HCT116 (cell line): ENCODE measurements around the gene TSSK6.

Experiments
- EZH2 ChIP-seq: fragments of 200-600 bp; sonication (generic); IDR thresholded peaks from 2 replicates; pipeline ENCODE4 v1.6.1; 2017; ENCODE audit warnings: antibody characterized with exemption, mixed run types
- POLR2A ChIP-seq: IDR thresholded peaks from 2 replicates; pipeline ENCODE4 v1.7.0; 2011; ENCODE audit warnings: borderline replicate concordance; ENCODE audit not compliant: insufficient read depth, insufficient read length; ENCODE audit errors: extremely low read depth
- POLR2AphosphoS5 ChIP-seq: IDR thresholded peaks from 2 replicates; pipeline ENCODE4 v1.6.1; 2011; ENCODE audit warnings: mild to moderate bottlenecking, low read depth, low read length, moderate library complexity
- REST ChIP-seq: IDR thresholded peaks from 2 replicates; pipeline ENCODE4 v1.6.1; 2012; ENCODE audit warnings: low read depth
- SP1 ChIP-seq: IDR thresholded peaks from 2 replicates; pipeline ENCODE4 v1.6.1; 2012; ENCODE audit warnings: low read depth
- SRF ChIP-seq: IDR thresholded peaks from 2 replicates; pipeline ENCODE4 v1.6.1; 2012; ENCODE audit warnings: low read depth
- ZNF274 ChIP-seq: fragments of 200-500 bp; sonication (Bioruptor generic); IDR thresholded peaks from 2 replicates; pipeline ENCODE4 v1.6.1; 2014; ENCODE audit warnings: mild to moderate bottlenecking, low read depth, low read length, inconsistent platforms
- TF ChIP-seq, protein P1 (sequence below), 3 experiments: fragments of 200-600 bp in 1 of 3; sonication (generic) in 1 of 3; IDR thresholded peaks in 2 of 3; conservative IDR thresholded peaks in 1 of 3; 2 replicates each; pipeline ENCODE4 v1.5.1; 2012 to 2017; ENCODE audit warnings: low read depth in 2 of 3, low read length in 2 of 3, antibody characterized with exemption in 1 of 3, borderline replicate concordance in 1 of 3, control low read depth in 1 of 3, mild to moderate bottlenecking in 1 of 3, mixed read lengths in 1 of 3, mixed run types in 1 of 3, moderate library complexity in 1 of 3; ENCODE audit not compliant: insufficient read depth in 1 of 3
- TF ChIP-seq, protein P2 (sequence below): IDR thresholded peaks from 2 replicates; pipeline ENCODE4 v1.6.1; 2012
- TF ChIP-seq, protein P3 (sequence below): IDR thresholded peaks from 2 replicates; pipeline ENCODE4 v1.6.1; 2012

GRCh38 chr19:19498255-19498991 lies 16.9 kb downstream of the TSSK6 start:
- TF ChIP-seq POLR2AphosphoS5 (no peak), ZNF274 (no peak), REST (no peak), POLR2A (no peak), EZH2 (no peak), SP1 (no peak), SRF (no peak)
- TF ChIP-seq, protein P1, sequence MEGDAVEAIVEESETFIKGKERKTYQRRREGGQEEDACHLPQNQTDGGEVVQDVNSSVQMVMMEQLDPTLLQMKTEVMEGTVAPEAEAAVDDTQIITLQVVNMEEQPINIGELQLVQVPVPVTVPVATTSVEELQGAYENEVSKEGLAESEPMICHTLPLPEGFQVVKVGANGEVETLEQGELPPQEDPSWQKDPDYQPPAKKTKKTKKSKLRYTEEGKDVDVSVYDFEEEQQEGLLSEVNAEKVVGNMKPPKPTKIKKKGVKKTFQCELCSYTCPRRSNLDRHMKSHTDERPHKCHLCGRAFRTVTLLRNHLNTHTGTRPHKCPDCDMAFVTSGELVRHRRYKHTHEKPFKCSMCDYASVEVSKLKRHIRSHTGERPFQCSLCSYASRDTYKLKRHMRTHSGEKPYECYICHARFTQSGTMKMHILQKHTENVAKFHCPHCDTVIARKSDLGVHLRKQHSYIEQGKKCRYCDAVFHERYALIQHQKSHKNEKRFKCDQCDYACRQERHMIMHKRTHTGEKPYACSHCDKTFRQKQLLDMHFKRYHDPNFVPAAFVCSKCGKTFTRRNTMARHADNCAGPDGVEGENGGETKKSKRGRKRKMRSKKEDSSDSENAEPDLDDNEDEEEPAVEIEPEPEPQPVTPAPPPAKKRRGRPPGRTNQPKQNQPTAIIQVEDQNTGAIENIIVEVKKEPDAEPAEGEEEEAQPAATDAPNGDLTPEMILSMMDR (IDR thresholded peaks at IDR 0.05 in 2 of 3, conservative IDR thresholded peaks at IDR 0.05 in 1 of 3; ENCODE audit: borderline replicate concordance in 1 of 3, insufficient read depth in 1 of 3, low read depth in 2 of 3, low read length in 2 of 3), result no peak
- TF ChIP-seq, protein P2, sequence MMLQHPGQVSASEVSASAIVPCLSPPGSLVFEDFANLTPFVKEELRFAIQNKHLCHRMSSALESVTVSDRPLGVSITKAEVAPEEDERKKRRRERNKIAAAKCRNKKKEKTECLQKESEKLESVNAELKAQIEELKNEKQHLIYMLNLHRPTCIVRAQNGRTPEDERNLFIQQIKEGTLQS, result no peak
- TF ChIP-seq, protein P3, sequence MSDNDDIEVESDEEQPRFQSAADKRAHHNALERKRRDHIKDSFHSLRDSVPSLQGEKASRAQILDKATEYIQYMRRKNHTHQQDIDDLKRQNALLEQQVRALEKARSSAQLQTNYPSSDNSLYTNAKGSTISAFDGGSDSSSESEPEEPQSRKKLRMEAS, result no peak
